Measurements from ENCODE around the gene HSF4. TPM values are rescaled to one million over a fixed set of nuclear protein-coding genes. Genes with fewer than 3 reads are reported as not detected.
"Not testable (repeated sequence)": the region's sequence is repeated elsewhere in the genome, so short reads cannot be mapped to it uniquely, and the experiment has no call there.

HSF4 gene, protein sequence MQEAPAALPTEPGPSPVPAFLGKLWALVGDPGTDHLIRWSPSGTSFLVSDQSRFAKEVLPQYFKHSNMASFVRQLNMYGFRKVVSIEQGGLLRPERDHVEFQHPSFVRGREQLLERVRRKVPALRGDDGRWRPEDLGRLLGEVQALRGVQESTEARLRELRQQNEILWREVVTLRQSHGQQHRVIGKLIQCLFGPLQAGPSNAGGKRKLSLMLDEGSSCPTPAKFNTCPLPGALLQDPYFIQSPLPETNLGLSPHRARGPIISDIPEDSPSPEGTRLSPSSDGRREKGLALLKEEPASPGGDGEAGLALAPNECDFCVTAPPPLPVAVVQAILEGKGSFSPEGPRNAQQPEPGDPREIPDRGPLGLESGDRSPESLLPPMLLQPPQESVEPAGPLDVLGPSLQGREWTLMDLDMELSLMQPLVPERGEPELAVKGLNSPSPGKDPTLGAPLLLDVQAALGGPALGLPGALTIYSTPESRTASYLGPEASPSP
- total RNA-seq = 1 to 10 TPM; 2.8 to 6.1 (median 4.0) TPM

GRCh38 chr16:67164599-67165061 lies at the start of gene HSF4:
Gene HSF4, plus strand, starts transcription at chr16:67164745. Its CDS starts 67 bp downstream, at chr16:67164812.
- DNase-seq (no peak), ATAC-seq (no peak)
- H3K36me3 Mint-ChIP-seq (ENCODE audit: insufficient read depth) = no peaks in the 10 kb centered on the region
- H3K4me3 Mint-ChIP-seq = peak within 1 kb of the TSS; percentile 37
- H3K27me3 Mint-ChIP-seq (ENCODE audit: low read depth) = peaks cover 62% of the 10 kb centered on the region
- H3K4me1 Mint-ChIP-seq (ENCODE audit: low read depth) = peaks cover 32% of the 10 kb centered on the region
- H3K9me3 Mint-ChIP-seq = no peaks in the 10 kb centered on the region

GRCh38 chr16:67114793-67115192 lies 49.8 kb upstream of the HSF4 start:
- Mint-ChIP-seq H3K36me3 (ENCODE audit: insufficient read depth) (peaks cover 2% of the 10 kb centered on the region), H3K4me3 (no peak overlapping the region), H3K27me3 (ENCODE audit: low read depth) (no peaks in the 10 kb centered on the region), H3K9me3 (no peaks in the 10 kb centered on the region), H3K4me1 (ENCODE audit: low read depth) (peaks cover 25% of the 10 kb centered on the region)
- ATAC-seq (no peak), DNase-seq (no peak)

GRCh38 chr16:67115639-67116038 lies 48.9 kb upstream of the HSF4 start:
- peaks cover 6% of the 10 kb centered on the region for H3K36me3 Mint-ChIP-seq (ENCODE audit: insufficient read depth)
- no peak for DNase-seq
- no peaks in the 10 kb centered on the region for H3K9me3 Mint-ChIP-seq
- ATAC-seq = no peak
- peaks cover 22% of the 10 kb centered on the region for H3K4me1 Mint-ChIP-seq (ENCODE audit: low read depth)
- no peak overlapping the region for H3K4me3 Mint-ChIP-seq
- no peaks in the 10 kb centered on the region for H3K27me3 Mint-ChIP-seq (ENCODE audit: low read depth)

GRCh38 chr16:67116388-67117311 lies 47.9 kb upstream of the HSF4 start:
- DNase-seq (no peak), ATAC-seq (no peak)
- Mint-ChIP-seq H3K27me3 (ENCODE audit: low read depth) (no peaks in the 10 kb centered on the region), H3K4me1 (ENCODE audit: low read depth) (peaks cover 15% of the 10 kb centered on the region), H3K36me3 (ENCODE audit: insufficient read depth) (peaks cover 9% of the 10 kb centered on the region), H3K4me3 (no peak overlapping the region), H3K9me3 (no peaks in the 10 kb centered on the region)

- Mint-ChIP-seq H3K36me3 (ENCODE audit: insufficient read depth) (peaks cover 9% of the 10 kb centered on the region), H3K4me3 (no peak overlapping the region), H3K27me3 (ENCODE audit: low read depth) (no peaks in the 10 kb centered on the region), H3K9me3 (no peaks in the 10 kb centered on the region), H3K4me1 (ENCODE audit: low read depth) (peaks cover 14% of the 10 kb centered on the region)
- ATAC-seq (no peak), DNase-seq (no peak)
Measured at GRCh38 chr16:67117716-67118115, 46.8 kb upstream of the HSF4 start.

DNA sequence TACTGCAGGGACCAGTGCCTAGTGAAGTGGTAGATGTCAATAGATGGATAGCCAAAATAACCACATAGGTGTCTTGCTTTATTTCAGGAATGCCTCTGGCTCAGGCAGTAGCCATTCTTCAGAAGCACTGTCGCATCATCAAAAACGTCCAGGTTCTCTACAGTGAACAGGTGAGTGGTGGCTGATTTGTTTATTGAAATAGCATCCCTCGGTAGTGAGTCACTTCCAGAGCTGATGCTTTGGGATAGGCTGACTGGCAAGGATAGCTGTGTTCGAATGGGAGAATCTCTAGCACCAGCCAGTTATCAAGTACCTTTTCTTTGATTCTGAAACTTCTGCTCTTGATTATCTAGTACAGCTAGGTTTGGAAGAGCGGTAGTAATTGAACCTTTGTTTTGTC lies 44.5 kb upstream of the HSF4 start:
- no peak for DNase-seq
- no peak for ATAC-seq
- Mint-ChIP-seq H3K27me3 (ENCODE audit: low read depth) (no peaks in the 10 kb centered on the region), H3K36me3 (ENCODE audit: insufficient read depth) (peaks cover 17% of the 10 kb centered on the region), H3K9me3 (no peaks in the 10 kb centered on the region), H3K4me3 (no peak overlapping the region), H3K4me1 (ENCODE audit: low read depth) (peaks cover 6% of the 10 kb centered on the region)

DNA sequence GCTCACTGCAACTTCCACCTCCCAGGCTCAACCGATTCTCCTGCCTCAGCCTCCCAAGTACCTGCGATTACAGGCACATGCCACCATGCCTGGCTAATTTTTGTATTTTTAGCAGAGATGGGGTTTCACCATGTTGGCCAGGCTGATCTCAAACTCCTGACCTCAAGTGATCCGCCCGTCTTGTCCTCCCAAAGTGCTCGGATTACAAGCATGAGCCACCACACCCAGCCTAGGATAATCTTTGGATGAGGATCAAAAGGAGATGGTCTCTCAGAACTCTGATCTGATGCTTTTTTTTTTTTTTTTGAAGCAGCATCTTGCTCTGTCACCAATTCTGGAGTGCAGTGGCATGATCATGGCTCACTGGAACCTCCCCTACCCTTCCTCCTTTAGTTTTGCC lies 41.7 kb upstream of the HSF4 start:
- not testable (repeated sequence) for H3K4me3 Mint-ChIP-seq; ATAC-seq; H3K27me3 Mint-ChIP-seq (ENCODE audit: low read depth); H3K4me1 Mint-ChIP-seq (ENCODE audit: low read depth); DNase-seq; H3K9me3 Mint-ChIP-seq
- H3K36me3 Mint-ChIP-seq (ENCODE audit: insufficient read depth) = peaks cover 26% of the 10 kb centered on the region

GRCh38 chr16:67128417-67128816 lies 36.1 kb upstream of the HSF4 start:
- H3K27me3 Mint-ChIP-seq (ENCODE audit: low read depth) = no peaks in the 10 kb centered on the region
- DNase-seq (no peak), ATAC-seq (no peak)
- no peaks in the 10 kb centered on the region for H3K4me1 Mint-ChIP-seq (ENCODE audit: low read depth)
- H3K4me3 Mint-ChIP-seq = no peak overlapping the region
- H3K9me3 Mint-ChIP-seq = no peaks in the 10 kb centered on the region
- H3K36me3 Mint-ChIP-seq (ENCODE audit: insufficient read depth) = peaks cover 30% of the 10 kb centered on the region

GRCh38 chr16:67128887-67129286 lies 35.7 kb upstream of the HSF4 start:
- Mint-ChIP-seq H3K36me3 (ENCODE audit: insufficient read depth) (peaks cover 25% of the 10 kb centered on the region), H3K27me3 (ENCODE audit: low read depth) (no peaks in the 10 kb centered on the region), H3K4me3 (no peak overlapping the region), H3K4me1 (ENCODE audit: low read depth) (no peaks in the 10 kb centered on the region), H3K9me3 (no peaks in the 10 kb centered on the region)
- no peak for ATAC-seq
- DNase-seq = no peak

- Mint-ChIP-seq H3K9me3 (no peaks in the 10 kb centered on the region), H3K27me3 (ENCODE audit: low read depth) (no peaks in the 10 kb centered on the region), H3K4me3 (no peak overlapping the region), H3K4me1 (ENCODE audit: low read depth) (no peaks in the 10 kb centered on the region), H3K36me3 (ENCODE audit: insufficient read depth) (peaks cover 27% of the 10 kb centered on the region)
- ATAC-seq (no peak), DNase-seq (no peak)
Measured at GRCh38 chr16:67129422-67129821, 35.1 kb upstream of the HSF4 start.

- Mint-ChIP-seq H3K4me1 (ENCODE audit: low read depth) (no peaks in the 10 kb centered on the region), H3K9me3 (no peaks in the 10 kb centered on the region), H3K4me3 (no peak overlapping the region), H3K36me3 (ENCODE audit: insufficient read depth) (peaks cover 35% of the 10 kb centered on the region), H3K27me3 (ENCODE audit: low read depth) (no peaks in the 10 kb centered on the region)
- DNase-seq (no peak), ATAC-seq (no peak)
Measured at GRCh38 chr16:67137605-67138004, 26.9 kb upstream of the HSF4 start.

DNA sequence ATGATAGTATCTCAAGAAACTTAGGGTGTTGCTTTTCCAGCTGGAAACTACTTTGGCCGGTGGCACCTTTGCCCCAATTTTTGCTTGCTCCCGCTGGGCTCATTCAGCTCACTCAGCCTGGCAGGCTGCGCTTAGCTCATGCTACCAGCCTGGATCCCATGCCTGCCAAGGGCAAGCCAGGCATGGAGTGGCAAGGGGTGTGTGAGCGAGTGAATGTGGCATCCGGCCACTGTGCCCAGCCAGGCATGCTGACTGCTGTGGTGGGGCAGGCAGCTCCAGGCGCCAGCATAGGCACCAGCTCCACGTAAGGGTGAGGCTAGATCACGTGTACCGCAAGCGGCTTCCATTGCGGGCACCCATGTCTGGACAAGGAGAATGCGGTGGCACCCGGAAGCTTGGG lies 23.2 kb upstream of the HSF4 start:
- no peak overlapping the region for H3K4me3 Mint-ChIP-seq
- DNase-seq = no peak
- H3K9me3 Mint-ChIP-seq = no peaks in the 10 kb centered on the region
- no peaks in the 10 kb centered on the region for H3K27me3 Mint-ChIP-seq (ENCODE audit: low read depth)
- H3K4me1 Mint-ChIP-seq (ENCODE audit: low read depth) = no peaks in the 10 kb centered on the region
- no peak for ATAC-seq
- H3K36me3 Mint-ChIP-seq (ENCODE audit: insufficient read depth) = peaks cover 36% of the 10 kb centered on the region

DNA sequence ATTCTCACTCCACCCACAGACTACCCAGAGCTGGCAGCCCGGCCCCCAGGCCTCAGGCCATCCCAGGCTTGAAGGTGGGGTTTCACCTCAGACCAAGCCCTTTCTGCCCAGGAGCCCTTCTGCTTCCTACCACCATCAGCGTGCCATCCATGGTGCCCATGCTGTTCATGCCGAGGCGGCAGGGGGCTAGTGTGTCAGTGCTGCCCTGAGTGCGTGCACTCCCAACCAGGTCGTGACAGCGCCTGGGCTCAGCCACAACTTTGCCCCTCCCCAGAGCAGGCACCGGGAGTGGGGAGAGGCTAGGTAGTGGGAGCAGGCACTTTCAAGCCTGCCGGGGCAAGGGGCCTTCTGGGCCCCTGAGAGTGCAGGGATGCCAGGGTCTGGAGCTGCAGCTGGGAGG lies 22.2 kb upstream of the HSF4 start:
- no peak for ATAC-seq
- no peaks in the 10 kb centered on the region for H3K27me3 Mint-ChIP-seq (ENCODE audit: low read depth)
- H3K9me3 Mint-ChIP-seq = no peaks in the 10 kb centered on the region
- no peak for DNase-seq
- H3K4me3 Mint-ChIP-seq = no peak overlapping the region
- H3K36me3 Mint-ChIP-seq (ENCODE audit: insufficient read depth) = peaks cover 39% of the 10 kb centered on the region
- no peaks in the 10 kb centered on the region for H3K4me1 Mint-ChIP-seq (ENCODE audit: low read depth)

DNA sequence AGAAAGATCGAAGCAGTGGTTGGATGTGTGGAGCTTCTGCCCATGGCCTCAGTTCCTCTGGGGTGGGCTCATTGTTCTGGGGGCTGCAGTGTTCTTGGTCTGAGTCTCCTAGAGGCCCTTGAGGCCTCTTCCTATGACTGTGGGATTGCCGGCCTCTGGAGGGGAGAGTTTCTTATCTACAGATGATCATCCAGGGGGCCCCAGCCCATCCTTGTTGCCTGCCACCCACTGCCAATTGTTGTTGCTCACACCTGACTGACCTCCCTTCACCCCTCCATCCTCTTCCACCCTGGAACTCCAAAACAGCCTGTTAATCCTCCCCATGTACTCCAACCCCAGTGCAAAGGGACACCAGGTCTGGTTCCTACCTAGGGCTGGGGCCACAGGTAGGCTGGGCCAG lies 19.6 kb upstream of the HSF4 start:
- peaks cover 41% of the 10 kb centered on the region for H3K36me3 Mint-ChIP-seq (ENCODE audit: insufficient read depth)
- ATAC-seq = no peak
- peaks cover 5% of the 10 kb centered on the region for H3K4me1 Mint-ChIP-seq (ENCODE audit: low read depth)
- H3K4me3 Mint-ChIP-seq = no peak overlapping the region
- no peaks in the 10 kb centered on the region for H3K27me3 Mint-ChIP-seq (ENCODE audit: low read depth)
- H3K9me3 Mint-ChIP-seq = no peaks in the 10 kb centered on the region
- no peak for DNase-seq
